Measurements from ENCODE around the gene MASP1. TPM values are rescaled to one million over a fixed set of nuclear protein-coding genes. Genes with fewer than 3 reads are reported as not detected.

MASP1 gene
- total and polyA plus RNA-seq, 2 experiments from 2014 or later: 1.6 to 3.0 TPM

DNA sequence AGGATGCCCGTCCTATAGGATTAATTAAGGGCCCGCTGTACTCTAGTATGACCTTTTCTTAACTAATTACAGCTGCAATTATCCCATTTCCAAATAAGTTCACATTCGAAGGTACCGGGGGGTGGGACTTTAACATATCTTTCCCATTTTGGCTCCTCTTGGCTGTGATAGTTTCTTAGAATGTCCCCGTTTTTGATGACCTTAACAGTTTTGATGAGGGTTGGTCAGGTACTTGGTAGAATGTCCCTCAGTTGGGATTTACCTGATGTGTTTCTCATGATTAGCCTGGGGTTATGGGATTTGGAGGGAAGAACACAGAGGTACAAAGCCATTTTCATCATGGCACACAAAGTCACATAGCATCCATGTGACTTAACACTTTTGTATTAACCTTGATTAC lies 76.1 kb downstream of the MASP1 start:
- TF ChIP-seq ZNF114 (CRISPR knock-in tag; IDR thresholded peaks at IDR 0.05): no peak
- TF ChIP-seq, protein P1, sequence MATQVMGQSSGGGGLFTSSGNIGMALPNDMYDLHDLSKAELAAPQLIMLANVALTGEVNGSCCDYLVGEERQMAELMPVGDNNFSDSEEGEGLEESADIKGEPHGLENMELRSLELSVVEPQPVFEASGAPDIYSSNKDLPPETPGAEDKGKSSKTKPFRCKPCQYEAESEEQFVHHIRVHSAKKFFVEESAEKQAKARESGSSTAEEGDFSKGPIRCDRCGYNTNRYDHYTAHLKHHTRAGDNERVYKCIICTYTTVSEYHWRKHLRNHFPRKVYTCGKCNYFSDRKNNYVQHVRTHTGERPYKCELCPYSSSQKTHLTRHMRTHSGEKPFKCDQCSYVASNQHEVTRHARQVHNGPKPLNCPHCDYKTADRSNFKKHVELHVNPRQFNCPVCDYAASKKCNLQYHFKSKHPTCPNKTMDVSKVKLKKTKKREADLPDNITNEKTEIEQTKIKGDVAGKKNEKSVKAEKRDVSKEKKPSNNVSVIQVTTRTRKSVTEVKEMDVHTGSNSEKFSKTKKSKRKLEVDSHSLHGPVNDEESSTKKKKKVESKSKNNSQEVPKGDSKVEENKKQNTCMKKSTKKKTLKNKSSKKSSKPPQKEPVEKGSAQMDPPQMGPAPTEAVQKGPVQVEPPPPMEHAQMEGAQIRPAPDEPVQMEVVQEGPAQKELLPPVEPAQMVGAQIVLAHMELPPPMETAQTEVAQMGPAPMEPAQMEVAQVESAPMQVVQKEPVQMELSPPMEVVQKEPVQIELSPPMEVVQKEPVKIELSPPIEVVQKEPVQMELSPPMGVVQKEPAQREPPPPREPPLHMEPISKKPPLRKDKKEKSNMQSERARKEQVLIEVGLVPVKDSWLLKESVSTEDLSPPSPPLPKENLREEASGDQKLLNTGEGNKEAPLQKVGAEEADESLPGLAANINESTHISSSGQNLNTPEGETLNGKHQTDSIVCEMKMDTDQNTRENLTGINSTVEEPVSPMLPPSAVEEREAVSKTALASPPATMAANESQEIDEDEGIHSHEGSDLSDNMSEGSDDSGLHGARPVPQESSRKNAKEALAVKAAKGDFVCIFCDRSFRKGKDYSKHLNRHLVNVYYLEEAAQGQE (IDR thresholded peaks at IDR 0.05; ENCODE audit: unreplicated experiment): no peak
- no peak for TF ChIP-seq EZH2phosphoT487 (IDR thresholded peaks at IDR 0.05; ENCODE audit: unreplicated experiment)
- no peak for TF ChIP-seq STAT1 (IDR thresholded peaks at IDR 0.05; ENCODE audit: unreplicated experiment)
- TF ChIP-seq, protein P2, sequence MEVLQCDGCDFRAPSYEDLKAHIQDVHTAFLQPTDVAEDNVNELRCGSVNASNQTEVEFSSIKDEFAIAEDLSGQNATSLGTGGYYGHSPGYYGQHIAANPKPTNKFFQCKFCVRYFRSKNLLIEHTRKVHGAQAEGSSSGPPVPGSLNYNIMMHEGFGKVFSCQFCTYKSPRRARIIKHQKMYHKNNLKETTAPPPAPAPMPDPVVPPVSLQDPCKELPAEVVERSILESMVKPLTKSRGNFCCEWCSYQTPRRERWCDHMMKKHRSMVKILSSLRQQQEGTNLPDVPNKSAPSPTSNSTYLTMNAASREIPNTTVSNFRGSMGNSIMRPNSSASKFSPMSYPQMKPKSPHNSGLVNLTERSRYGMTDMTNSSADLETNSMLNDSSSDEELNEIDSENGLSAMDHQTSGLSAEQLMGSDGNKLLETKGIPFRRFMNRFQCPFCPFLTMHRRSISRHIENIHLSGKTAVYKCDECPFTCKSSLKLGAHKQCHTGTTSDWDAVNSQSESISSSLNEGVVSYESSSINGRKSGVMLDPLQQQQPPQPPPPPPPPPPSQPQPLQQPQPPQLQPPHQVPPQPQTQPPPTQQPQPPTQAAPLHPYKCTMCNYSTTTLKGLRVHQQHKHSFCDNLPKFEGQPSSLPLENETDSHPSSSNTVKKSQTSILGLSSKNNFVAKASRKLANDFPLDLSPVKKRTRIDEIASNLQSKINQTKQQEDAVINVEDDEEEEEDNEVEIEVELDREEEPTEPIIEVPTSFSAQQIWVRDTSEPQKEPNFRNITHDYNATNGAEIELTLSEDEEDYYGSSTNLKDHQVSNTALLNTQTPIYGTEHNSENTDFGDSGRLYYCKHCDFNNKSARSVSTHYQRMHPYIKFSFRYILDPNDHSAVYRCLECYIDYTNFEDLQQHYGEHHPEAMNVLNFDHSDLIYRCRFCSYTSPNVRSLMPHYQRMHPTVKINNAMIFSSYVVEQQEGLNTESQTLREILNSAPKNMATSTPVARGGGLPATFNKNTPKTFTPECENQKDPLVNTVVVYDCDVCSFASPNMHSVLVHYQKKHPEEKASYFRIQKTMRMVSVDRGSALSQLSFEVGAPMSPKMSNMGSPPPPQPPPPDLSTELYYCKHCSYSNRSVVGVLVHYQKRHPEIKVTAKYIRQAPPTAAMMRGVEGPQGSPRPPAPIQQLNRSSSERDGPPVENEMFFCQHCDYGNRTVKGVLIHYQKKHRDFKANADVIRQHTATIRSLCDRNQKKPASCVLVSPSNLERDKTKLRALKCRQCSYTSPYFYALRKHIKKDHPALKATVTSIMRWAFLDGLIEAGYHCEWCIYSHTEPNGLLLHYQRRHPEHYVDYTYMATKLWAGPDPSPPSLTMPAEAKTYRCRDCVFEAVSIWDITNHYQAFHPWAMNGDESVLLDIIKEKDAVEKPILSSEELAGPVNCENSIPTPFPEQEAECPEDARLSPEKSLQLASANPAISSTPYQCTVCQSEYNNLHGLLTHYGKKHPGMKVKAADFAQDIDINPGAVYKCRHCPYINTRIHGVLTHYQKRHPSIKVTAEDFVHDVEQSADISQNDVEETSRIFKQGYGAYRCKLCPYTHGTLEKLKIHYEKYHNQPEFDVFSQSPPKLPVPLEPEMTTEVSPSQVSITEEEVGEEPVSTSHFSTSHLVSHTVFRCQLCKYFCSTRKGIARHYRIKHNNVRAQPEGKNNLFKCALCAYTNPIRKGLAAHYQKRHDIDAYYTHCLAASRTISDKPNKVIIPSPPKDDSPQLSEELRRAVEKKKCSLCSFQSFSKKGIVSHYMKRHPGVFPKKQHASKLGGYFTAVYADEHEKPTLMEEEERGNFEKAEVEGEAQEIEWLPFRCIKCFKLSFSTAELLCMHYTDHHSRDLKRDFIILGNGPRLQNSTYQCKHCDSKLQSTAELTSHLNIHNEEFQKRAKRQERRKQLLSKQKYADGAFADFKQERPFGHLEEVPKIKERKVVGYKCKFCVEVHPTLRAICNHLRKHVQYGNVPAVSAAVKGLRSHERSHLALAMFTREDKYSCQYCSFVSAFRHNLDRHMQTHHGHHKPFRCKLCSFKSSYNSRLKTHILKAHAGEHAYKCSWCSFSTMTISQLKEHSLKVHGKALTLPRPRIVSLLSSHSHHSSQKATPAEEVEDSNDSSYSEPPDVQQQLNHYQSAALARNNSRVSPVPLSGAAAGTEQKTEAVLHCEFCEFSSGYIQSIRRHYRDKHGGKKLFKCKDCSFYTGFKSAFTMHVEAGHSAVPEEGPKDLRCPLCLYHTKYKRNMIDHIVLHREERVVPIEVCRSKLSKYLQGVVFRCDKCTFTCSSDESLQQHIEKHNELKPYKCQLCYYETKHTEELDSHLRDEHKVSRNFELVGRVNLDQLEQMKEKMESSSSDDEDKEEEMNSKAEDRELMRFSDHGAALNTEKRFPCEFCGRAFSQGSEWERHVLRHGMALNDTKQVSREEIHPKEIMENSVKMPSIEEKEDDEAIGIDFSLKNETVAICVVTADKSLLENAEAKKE (CRISPR knock-in tag; IDR thresholded peaks at IDR 0.05): no peak
- TF ChIP-seq POLR2AphosphoS5 (IDR thresholded peaks at IDR 0.05; ENCODE audit: low read depth): no peak
- TF ChIP-seq NANOG (IDR thresholded peaks at IDR 0.05; ENCODE audit: borderline replicate concordance): no peak
- TF ChIP-seq ZNF331 (CRISPR knock-in tag; IDR thresholded peaks at IDR 0.05; ENCODE audit: low read depth): no peak
- TF ChIP-seq EZH2 (IDR thresholded peaks at IDR 0.05; ENCODE audit: low read depth, unreplicated experiment): no peak
- Histone ChIP-seq H2AFZ (no peak overlapping the region), H3F3A (replicated peaks; ENCODE audit: low read depth) (no peaks in the 10 kb centered on the region), H3K4me2 (no peak overlapping the region), H3K27me3 (ENCODE audit: insufficient read depth) (no peaks in the 10 kb centered on the region), H3K9me2 (ENCODE audit: insufficient read depth) (0 out of 2 replicates have a peak, but pooled peaks cover 11% of the 10 kb centered on the region), H4K20me1 (replicated peaks; ENCODE audit: insufficient read depth) (no peaks in the 10 kb centered on the region), H3K4me3 (no peak overlapping the region), H3K36me3 (ENCODE audit: insufficient read depth) (no peaks in the 10 kb centered on the region; the same call in 1 of the 2 replicates), H3K27ac (ENCODE audit: low read depth) (no peak overlapping the region), H3K4me1 (ENCODE audit: insufficient read depth) (peaks cover 17% of the 10 kb centered on the region), H3K79me2 (replicated peaks; ENCODE audit: insufficient read depth) (no peaks in the 10 kb centered on the region)
- no peaks in the 10 kb centered on the region for H3K9me3 Mint-ChIP-seq
- no peak for ATAC-seq
- H3K27ac Mint-ChIP-seq: no peak overlapping the region
- H3K27me3 Mint-ChIP-seq (ENCODE audit: insufficient read depth, low read depth, poor library complexity): peaks cover 11% of the 10 kb centered on the region
- no peak for DNase-seq (ENCODE audit: low spot score)
- H3K4me1 Mint-ChIP-seq: peaks cover 15% of the 10 kb centered on the region
- H3K4me3 Mint-ChIP-seq: no peak overlapping the region
- H3K36me3 Mint-ChIP-seq (ENCODE audit: low read depth): peaks cover 4% of the 10 kb centered on the region; the same call in 1 of the 3 replicates
